ENCODE measurements around the gene GATM. TPM values are rescaled to one million over a fixed set of nuclear protein-coding genes. Genes with fewer than 3 reads are reported as not detected.

Gene GATM
- total RNA-seq = 0.13 and 0.69 TPM in 2 replicates

DNA sequence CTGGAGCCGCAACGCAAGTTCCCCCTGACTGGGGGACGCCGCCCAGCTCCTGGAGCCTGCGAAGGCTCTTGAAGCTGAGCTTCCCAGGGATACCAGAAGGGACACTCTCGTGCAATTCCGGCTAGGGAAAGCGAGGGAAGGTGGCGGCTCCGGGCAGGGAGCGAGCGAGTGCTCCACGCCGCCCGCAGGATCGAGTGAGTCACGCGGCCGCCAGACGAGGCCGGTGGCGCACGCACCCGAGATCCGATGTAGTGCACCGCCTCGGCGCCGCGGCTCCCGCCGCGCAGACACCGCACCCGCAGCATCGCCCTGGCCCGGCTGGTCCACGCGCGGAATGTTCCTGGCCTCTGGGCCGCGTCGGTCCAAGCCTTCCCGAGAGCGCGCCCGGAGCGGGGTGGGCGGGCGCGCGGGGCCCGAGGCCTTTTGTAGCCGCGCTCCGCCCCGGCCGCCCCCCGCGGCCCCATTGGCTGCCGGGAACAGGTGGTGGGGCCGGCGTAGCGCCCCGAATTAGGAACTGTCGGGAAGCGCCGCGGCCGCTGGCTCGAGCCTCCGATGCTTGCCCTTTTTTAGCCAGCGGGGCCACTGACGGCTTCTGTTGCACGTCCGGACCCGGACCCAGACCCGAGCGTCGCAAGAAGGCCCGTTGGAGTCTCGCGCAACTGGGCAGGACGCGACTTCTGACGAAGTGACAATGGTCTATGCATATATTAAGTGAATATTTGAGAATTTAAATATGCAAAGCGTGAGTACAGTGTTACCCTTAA, at the start of gene GATM:
Gene GATM (minus strand): TSS at position 396 of the 764 bp plus-strand sequence. CDS start 91 bp downstream, at position 305.

Other genes with a start within 250 kb of the GATM start
- not detected in 2 replicates for gene DUOXA1, start 248.7 kb downstream of the GATM start, total RNA-seq
- gene DUOX1, start 248.6 kb downstream of the GATM start, total RNA-seq = not detected in 2 replicates
- 0.64 TPM in 1 of 2 replicates, not detected in the other for gene SHF, start 190.6 kb downstream of the GATM start, total RNA-seq
- not detected in 2 replicates for gene SLC28A2, start 126.3 kb downstream of the GATM start, total RNA-seq
- 4.6 and 6.9 TPM in 2 replicates for gene SLC30A4, start 144.2 kb upstream of the GATM start, total RNA-seq
- gene BLOC1S6, start 208.8 kb upstream of the GATM start, total RNA-seq = 44.1 and 46.5 TPM in 2 replicates